Suprapubic skin (tissue), 3 donors: ENCODE measurements around the gene PQBP1.

Source experiments
- EP300 ChIP-seq: sonication (generic); formaldehyde crosslinking; IDR thresholded peaks from one replicate; pipeline ENCODE4 v1.6.1; 2017; ENCODE audit warnings: antibody characterized with exemption
- POLR2A ChIP-seq, 2 donors: fragments of 450-650 bp; IDR thresholded peaks; one replicate each; pipeline ENCODE4 v1.6.1; 2017; ENCODE audit warnings: antibody characterized with exemption in 2 of 2, mild to moderate bottlenecking in 2 of 2, moderate library complexity in 2 of 2
- TF ChIP-seq, protein P1 (sequence below), 2 donors: fragments of 200-600 bp in 1 of 2; fragments of 450-650 bp in 1 of 2; sonication (generic) in 1 of 2; IDR thresholded peaks; one replicate each; pipeline ENCODE4 v1.5.1; 2016 to 2019; ENCODE audit warnings: antibody characterized with exemption in 2 of 2, mild to moderate bottlenecking in 1 of 2, moderate library complexity in 1 of 2

DNA sequence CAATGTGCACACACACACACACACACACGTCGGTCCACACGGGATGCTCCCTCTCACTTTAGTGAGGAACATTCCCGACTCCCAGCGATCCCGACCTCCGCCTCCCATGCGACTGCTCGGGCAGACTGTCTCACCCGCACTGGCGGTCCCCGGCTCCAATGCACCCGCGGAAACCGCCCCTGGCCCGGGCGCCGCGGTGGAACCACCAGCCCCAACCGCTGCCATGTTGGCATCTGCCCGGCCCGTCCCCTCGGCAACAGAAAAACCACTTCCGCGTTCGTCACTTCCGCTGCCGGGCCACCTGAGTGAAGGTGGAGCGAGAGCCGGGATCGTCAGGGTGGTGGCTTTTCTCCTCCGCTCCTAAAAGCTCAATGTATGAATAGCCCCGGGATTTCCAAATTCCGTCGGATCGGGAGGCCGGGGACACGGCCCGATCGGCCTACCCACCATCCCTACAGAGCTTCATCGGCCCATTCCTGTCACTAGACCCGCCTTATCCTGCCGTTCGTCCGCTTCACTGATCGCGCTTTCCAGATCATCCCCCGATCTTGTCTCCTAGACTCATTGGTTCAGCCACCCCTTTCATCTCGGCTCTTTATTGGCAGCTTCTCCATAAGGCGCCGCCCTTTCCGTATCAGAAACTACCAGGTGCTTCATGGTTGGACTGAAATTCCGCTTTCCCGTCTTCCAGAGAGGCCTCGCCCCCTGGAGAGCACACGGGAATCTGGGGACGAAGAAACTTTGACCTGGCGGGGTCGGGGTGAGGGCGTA is 13.9 kb downstream of the PQBP1 start, which contains the start of gene SLC35A2:
- TF ChIP-seq, protein P1, sequence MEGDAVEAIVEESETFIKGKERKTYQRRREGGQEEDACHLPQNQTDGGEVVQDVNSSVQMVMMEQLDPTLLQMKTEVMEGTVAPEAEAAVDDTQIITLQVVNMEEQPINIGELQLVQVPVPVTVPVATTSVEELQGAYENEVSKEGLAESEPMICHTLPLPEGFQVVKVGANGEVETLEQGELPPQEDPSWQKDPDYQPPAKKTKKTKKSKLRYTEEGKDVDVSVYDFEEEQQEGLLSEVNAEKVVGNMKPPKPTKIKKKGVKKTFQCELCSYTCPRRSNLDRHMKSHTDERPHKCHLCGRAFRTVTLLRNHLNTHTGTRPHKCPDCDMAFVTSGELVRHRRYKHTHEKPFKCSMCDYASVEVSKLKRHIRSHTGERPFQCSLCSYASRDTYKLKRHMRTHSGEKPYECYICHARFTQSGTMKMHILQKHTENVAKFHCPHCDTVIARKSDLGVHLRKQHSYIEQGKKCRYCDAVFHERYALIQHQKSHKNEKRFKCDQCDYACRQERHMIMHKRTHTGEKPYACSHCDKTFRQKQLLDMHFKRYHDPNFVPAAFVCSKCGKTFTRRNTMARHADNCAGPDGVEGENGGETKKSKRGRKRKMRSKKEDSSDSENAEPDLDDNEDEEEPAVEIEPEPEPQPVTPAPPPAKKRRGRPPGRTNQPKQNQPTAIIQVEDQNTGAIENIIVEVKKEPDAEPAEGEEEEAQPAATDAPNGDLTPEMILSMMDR (IDR thresholded peaks at IDR 0.05), result no peak
- TF ChIP-seq POLR2A (IDR thresholded peaks at IDR 0.05) (peak in 1 of 2 donors; percentile 36), EP300 (no peak)
